ENCODE measurements around the gene TSGA10. TPM values are rescaled to one million over a fixed set of nuclear protein-coding genes. Genes with fewer than 3 reads are reported as not detected.

The TSGA10 gene
- total and polyA plus RNA-seq, 8 donors, result 3.5 to 10.1 (median 6.5) TPM

DNA sequence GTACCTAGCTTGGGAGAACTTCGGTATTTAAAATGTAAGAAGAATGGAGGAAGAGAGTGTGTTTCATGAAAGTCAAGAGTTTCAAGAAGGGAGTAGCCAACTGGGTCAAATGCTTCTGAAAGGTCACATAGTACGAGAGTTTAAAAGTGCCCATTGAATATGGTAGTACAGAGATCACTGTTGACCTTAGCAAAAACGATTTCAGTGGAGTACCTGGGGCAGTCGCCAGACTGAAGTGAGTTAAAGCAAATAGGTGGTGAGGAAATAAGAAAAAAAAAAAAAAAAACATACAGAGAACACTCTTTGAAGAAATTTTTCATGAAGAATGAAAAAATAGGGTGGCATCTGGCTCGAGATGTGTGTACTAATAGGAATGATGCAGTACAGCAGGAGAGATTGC lies 11.5 kb upstream of the TSGA10 start:
- no peak for ATAC-seq
- H3K4me3 ChIP-seq, result no peak overlapping the region
- H3K9me3 ChIP-seq, result no peaks in the 10 kb centered on the region
- intact Hi-C loops (cut with DNase I), result no loop called here
- no peaks in the 10 kb centered on the region for H3K27me3 ChIP-seq
- H3K4me1 ChIP-seq, result no peaks in the 10 kb centered on the region
- 80 to 82% methylated on average over 5 of the region's 5 CpGs for WGBS, 2 donors
- FAIRE-seq, result no peak
- TF ChIP-seq, protein P1, sequence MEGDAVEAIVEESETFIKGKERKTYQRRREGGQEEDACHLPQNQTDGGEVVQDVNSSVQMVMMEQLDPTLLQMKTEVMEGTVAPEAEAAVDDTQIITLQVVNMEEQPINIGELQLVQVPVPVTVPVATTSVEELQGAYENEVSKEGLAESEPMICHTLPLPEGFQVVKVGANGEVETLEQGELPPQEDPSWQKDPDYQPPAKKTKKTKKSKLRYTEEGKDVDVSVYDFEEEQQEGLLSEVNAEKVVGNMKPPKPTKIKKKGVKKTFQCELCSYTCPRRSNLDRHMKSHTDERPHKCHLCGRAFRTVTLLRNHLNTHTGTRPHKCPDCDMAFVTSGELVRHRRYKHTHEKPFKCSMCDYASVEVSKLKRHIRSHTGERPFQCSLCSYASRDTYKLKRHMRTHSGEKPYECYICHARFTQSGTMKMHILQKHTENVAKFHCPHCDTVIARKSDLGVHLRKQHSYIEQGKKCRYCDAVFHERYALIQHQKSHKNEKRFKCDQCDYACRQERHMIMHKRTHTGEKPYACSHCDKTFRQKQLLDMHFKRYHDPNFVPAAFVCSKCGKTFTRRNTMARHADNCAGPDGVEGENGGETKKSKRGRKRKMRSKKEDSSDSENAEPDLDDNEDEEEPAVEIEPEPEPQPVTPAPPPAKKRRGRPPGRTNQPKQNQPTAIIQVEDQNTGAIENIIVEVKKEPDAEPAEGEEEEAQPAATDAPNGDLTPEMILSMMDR (IDR thresholded peaks at IDR 0.05), result no peak
- no peak for DNase-seq
- peaks cover 0 to 20% (median 7%) of the 10 kb centered on the region in 3 donors for H3K36me3 ChIP-seq
- no peak overlapping the region for H3K27ac ChIP-seq

DNA sequence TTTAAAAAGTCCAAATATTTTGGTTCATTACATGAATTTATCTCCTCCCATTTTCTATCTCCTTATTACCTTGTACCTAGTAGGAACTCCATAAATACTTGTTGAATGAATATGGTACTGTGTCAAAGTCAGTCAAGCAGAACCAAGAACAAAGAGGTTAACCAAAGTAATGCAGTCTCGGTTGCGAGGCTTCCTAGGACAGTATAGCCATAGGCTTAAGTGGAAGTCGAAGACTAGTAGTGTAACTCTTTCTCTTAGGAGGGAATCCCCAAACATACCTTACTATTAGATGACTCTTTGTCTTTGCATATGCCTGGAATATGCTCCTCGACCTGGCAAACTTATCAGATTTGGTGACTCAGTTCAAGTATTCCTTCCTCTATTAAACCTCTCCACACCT lies 4.9 kb upstream of the TSGA10 start:
- WGBS, 2 donors, result 85 to 91% methylated on average over 4 of the region's 4 CpGs
- TF ChIP-seq, protein P1 (IDR thresholded peaks at IDR 0.05), result no peak
- intact Hi-C loops (cut with DNase I), result no loop called here
- no peak overlapping the region for H3K27ac ChIP-seq
- FAIRE-seq, result no peak
- no peaks in the 10 kb centered on the region for H3K27me3 ChIP-seq
- H3K4me1 ChIP-seq, result peaks cover 0 to 4% (median 0%) of the 10 kb centered on the region in 3 donors
- H3K36me3 ChIP-seq, result no peaks in the 10 kb centered on the region
- no peak overlapping the region for H3K4me3 ChIP-seq
- ATAC-seq, result no peak
- DNase-seq, result no peak
- H3K9me3 ChIP-seq, result no peaks in the 10 kb centered on the region

DNA sequence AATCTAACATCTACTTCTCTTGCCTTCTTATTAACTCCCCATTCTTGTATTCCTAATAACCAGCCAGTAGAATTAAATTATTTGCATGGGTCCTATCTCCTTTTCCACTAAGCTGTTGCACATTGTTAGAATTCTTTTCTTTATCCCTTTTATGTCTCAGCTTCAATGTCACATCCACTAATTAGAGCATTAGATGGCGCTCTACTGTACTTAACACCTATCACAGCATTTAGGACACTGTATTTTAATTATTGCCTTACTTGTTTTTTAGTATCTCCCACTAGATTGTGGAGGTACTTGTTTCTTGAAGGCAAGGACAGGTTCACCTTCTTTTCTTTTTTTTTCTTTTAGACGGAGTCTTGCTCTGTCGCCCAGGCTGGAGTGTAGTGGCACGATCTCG lies 3.9 kb upstream of the TSGA10 start:
- ATAC-seq, result no peak
- no peak for DNase-seq
- FAIRE-seq, result no peak
- TF ChIP-seq, protein P1 (IDR thresholded peaks at IDR 0.05), result no peak
- no peak overlapping the region for H3K27ac ChIP-seq
- intact Hi-C loops (cut with DNase I), result no loop called here
- H3K4me3 ChIP-seq, result no peak overlapping the region
- H3K36me3 ChIP-seq, result no peaks in the 10 kb centered on the region
- H3K27me3 ChIP-seq, result no peaks in the 10 kb centered on the region
- peaks cover 0 to 4% (median 4%) of the 10 kb centered on the region in 3 donors for H3K4me1 ChIP-seq
- H3K9me3 ChIP-seq, result no peaks in the 10 kb centered on the region
- 93 to 95% methylated on average over 5 of the region's 5 CpGs for WGBS, 2 donors

DNA sequence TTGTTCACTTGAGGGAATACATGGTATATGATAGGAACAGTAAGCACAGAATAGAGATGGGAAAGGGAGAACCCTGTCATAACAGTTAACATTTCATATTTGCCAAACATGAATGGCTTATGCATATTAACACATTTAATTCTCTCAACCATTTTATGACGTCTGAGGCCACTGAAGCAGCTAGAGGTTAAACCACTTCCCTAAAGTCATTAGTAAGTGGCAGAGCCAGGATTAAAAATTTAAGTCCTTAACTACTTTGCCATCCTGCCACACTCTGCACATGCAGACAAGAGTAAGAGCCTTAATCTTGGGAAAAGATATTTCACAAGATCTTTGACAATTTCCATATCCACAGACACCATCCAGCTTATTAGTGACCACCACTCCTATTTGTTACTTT lies 2.1 kb upstream of the TSGA10 start:
- H3K27me3 ChIP-seq, result no peaks in the 10 kb centered on the region
- H3K36me3 ChIP-seq, result no peaks in the 10 kb centered on the region
- 78 to 86% methylated on average over 1 of the region's 1 CpG for WGBS, 2 donors
- ATAC-seq, result no peak
- H3K27ac ChIP-seq, result no peak overlapping the region
- DNase-seq, result no peak
- intact Hi-C loops (cut with DNase I), result no loop called here
- no peaks in the 10 kb centered on the region for H3K9me3 ChIP-seq
- peaks cover 0 to 5% (median 4%) of the 10 kb centered on the region in 3 donors for H3K4me1 ChIP-seq
- H3K4me3 ChIP-seq, result no peak overlapping the region
- TF ChIP-seq, protein P1 (IDR thresholded peaks at IDR 0.05), result no peak
- FAIRE-seq, result no peak

DNA sequence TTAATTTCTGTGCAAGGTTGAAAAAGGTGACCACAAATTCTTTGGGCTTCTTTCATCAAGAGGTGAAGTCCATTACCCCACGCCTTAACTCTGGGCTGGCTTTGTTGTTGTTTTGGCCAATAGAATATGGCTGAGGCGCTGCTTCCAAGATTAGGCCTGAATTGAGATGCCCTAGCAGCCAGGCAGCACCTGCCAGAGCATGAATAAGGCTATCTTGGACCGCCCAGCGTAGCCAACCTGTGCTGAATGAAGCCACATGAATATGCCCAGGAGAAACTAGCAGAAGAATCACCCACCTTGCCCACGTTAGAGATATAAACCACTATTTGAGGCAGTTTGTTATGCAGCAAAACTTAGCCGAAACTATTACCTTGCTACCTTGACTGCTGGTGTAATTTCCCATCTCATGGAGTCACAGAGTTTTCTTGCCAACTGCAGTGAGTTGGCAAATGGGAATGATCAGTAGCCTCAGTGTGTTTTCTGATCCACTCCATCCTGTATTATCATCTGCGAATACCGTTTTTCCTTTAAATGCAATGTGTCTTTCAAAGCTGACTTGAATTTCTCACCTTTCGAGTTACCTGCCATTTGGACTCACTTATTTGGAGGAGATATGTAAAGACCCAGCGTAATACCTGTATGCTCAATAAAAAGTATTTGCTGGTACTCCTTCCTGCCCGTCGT lies 679 bp downstream of the TSGA10 start:
- Histone ChIP-seq H3K4me3 (peak overlapping the region; percentile 49 to 61 (median 59)), H3K9me3 (no peaks in the 10 kb centered on the region), H3K36me3 (no peaks in the 10 kb centered on the region), H3K27ac (peak overlapping the region; percentile 74 to 96 (median 88)), H3K4me1 (peaks cover 0 to 5% (median 4%) of the 10 kb centered on the region in 3 donors), H3K27me3 (no peaks in the 10 kb centered on the region)
- 23 to 24% methylated on average over 12 of the region's 12 CpGs for WGBS, 2 donors
- DNase-seq (no peak), FAIRE-seq (no peak), ATAC-seq (peak; percentile 7 to 19 (median 15))
- TF ChIP-seq, protein P1 (IDR thresholded peaks at IDR 0.05), result no peak
- intact Hi-C loops (cut with DNase I), result no loop called here
